Neuronal stem cell (in vitro differentiated cells): ENCODE data around the gene ABCA13.
A peak's percentile ranks its signal among the peaks of the same experiment; 100 is the strongest.

Experiments
- DNase-seq: peaks from one replicate; pipeline ENCODE4 v3.0.0-alpha.2; 2013; ENCODE audit warnings: low spot score
- H2AFZ ChIP-seq: one replicate; pipeline ENCODE4 v1.6.1; 2013; ENCODE audit warnings: mild to moderate bottlenecking, low read length, inconsistent platforms
- H2AK5ac ChIP-seq: 2 replicates; pipeline ENCODE4 v1.6.1; 2013; ENCODE audit warnings: low read depth, mild to moderate bottlenecking, inconsistent platforms, low read length, moderate library complexity, mixed read lengths
- H2BK120ac ChIP-seq: 2 replicates; pipeline ENCODE4 v1.6.1; 2013; ENCODE audit warnings: low read depth, mild to moderate bottlenecking, inconsistent platforms, low read length, moderate library complexity, mixed read lengths
- H2BK12ac ChIP-seq: one replicate; pipeline ENCODE4 v1.6.1; 2013; ENCODE audit warnings: low read length, inconsistent platforms
- H2BK15ac ChIP-seq: 2 replicates; pipeline ENCODE4 v1.6.1; 2013; ENCODE audit warnings: mild to moderate bottlenecking, low read length, inconsistent platforms, mixed read lengths
- H2BK5ac ChIP-seq: one replicate; pipeline ENCODE4 v1.6.1; 2013; ENCODE audit warnings: inconsistent platforms, mild to moderate bottlenecking, low read length, moderate library complexity
- H3K14ac ChIP-seq: one replicate; pipeline ENCODE4 v1.6.1; 2013; ENCODE audit warnings: low read length, inconsistent platforms
- H3K18ac ChIP-seq: 2 replicates; pipeline ENCODE4 v1.6.1; 2013; ENCODE audit warnings: low read length, inconsistent platforms
- H3K23ac ChIP-seq: 2 replicates; pipeline ENCODE4 v1.6.1; 2013; ENCODE audit warnings: low read depth, mild to moderate bottlenecking, mixed read lengths, low read length, inconsistent platforms; ENCODE audit not compliant: poor library complexity
- H3K27ac ChIP-seq: replicated peaks from 3 replicates; pipeline ENCODE4 v1.5.1; 2013; ENCODE audit warnings: low read length, inconsistent platforms
- H3K27me3 ChIP-seq, 3 experiments: 2 replicates each; pipeline ENCODE4 v1.6.1; 2013; ENCODE audit warnings: low read length in 3 of 3, mild to moderate bottlenecking in 2 of 3, inconsistent platforms in 1 of 3, low read depth in 1 of 3, mixed read lengths in 1 of 3, moderate library complexity in 1 of 3; ENCODE audit not compliant: control insufficient read depth in 3 of 3, insufficient read depth in 3 of 3
- H3K36me3 ChIP-seq, 2 donors: replicated peaks in 1 of 2; 2 replicates each; pipeline ENCODE4 v1.6.1; 2013; ENCODE audit warnings: low read length in 2 of 2; ENCODE audit not compliant: control insufficient read depth in 2 of 2, insufficient read depth in 2 of 2
- H3K4ac ChIP-seq: 2 replicates; pipeline ENCODE4 v1.6.1; 2013; ENCODE audit warnings: inconsistent platforms, mild to moderate bottlenecking, low read length, moderate library complexity
- H3K4me1 ChIP-seq, 2 donors: 1 replicate in 1 of 2; 2 replicates in 1 of 2; pipeline ENCODE4 v1.6.1; 2013; ENCODE audit warnings: low read length in 2 of 2, low read depth in 1 of 2; ENCODE audit not compliant: control insufficient read depth in 2 of 2, insufficient read depth in 1 of 2
- H3K4me2 ChIP-seq: one replicate; pipeline ENCODE4 v1.6.1; 2013; ENCODE audit warnings: mild to moderate bottlenecking, low read length, inconsistent platforms; ENCODE audit not compliant: insufficient read depth, poor library complexity, severe bottlenecking
- H3K4me3 ChIP-seq, 2 donors: 2 replicates each; pipeline ENCODE4 v1.5.1; 2013; ENCODE audit warnings: low read length in 2 of 2, mild to moderate bottlenecking in 2 of 2, inconsistent platforms in 1 of 2, moderate library complexity in 1 of 2
- H3K79me1 ChIP-seq: one replicate; pipeline ENCODE4 v1.6.1; 2013; ENCODE audit warnings: low read depth, mild to moderate bottlenecking, inconsistent platforms, low read length, moderate library complexity
- H3K9ac ChIP-seq: one replicate; pipeline ENCODE4 v1.6.1; 2013; ENCODE audit warnings: mild to moderate bottlenecking, low read depth, low read length, inconsistent platforms; ENCODE audit not compliant: poor library complexity
- H3K9me3 ChIP-seq, 2 donors: replicated peaks in 1 of 2; 2 replicates each; pipeline versions ENCODE3 to v1.6.1; 2013; ENCODE audit warnings: low read length in 2 of 2, mild to moderate bottlenecking in 2 of 2, inconsistent platforms in 1 of 2, low read depth in 1 of 2, mixed read lengths in 1 of 2, moderate library complexity in 1 of 2; ENCODE audit not compliant: control insufficient read depth in 2 of 2, insufficient read depth in 1 of 2
- H4K8ac ChIP-seq: one replicate; pipeline ENCODE4 v1.6.1; 2013; ENCODE audit warnings: low read depth, mild to moderate bottlenecking, inconsistent platforms, low read length, moderate library complexity
- H4K91ac ChIP-seq: one replicate; pipeline ENCODE4 v1.6.1; 2013; ENCODE audit warnings: low read length, low read depth, mild to moderate bottlenecking, inconsistent platforms; ENCODE audit not compliant: poor library complexity
- WGBS, 2 donors: extraction: QIAGEN DNeasy Blood & Tissue Kit; methylation state at CpG; one replicate each; pipeline ENCODE4 v1.1.7; 2013; ENCODE audit warnings: missing lambda C conversion rate in 2 of 2, mixed read lengths in 1 of 2; ENCODE audit not compliant: insufficient read length in 2 of 2, insufficient replicate concordance in 1 of 2; ENCODE audit errors: extremely low coverage in 2 of 2; 5-methylcytosine and 5-hydroxymethylcytosine counted together

Gene ABCA13

DNA sequence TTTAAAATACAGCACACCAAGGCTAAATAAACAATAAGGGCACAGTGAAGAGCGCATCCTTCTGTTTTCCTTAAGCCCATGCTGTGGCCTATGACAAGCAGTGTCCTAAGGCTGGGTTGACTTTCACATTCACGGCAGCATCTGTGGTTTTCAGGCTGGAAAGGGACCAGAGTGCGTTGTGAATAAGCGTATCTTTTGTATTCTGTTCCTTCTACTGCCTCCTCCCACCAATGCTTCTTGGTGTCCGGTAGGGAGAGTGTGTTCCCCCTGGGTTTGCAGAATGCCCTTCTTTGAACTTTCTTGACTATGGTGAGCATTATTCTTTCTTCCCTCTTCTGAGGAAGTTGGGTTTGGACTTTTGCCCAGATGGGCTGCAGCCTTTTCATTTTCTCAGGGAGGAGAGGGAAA, 73.6 kb downstream of the ABCA13 start:
- H2BK12ac ChIP-seq, result no peak overlapping the region
- H2AK5ac ChIP-seq, result no peak overlapping the region
- H4K8ac ChIP-seq, result no peak overlapping the region
- H4K91ac ChIP-seq, result no peak overlapping the region
- no peak overlapping the region for H3K23ac ChIP-seq
- no peak overlapping the region for H3K9ac ChIP-seq
- H3K4me2 ChIP-seq, result no peak overlapping the region
- H3K27ac ChIP-seq, result no peak overlapping the region
- H2AFZ ChIP-seq, result no peak overlapping the region
- no peaks in the 10 kb centered on the region for H3K27me3 ChIP-seq
- no peak overlapping the region for H3K4me3 ChIP-seq
- no peak overlapping the region for H3K4ac ChIP-seq
- no peak overlapping the region for H3K18ac ChIP-seq
- no peak overlapping the region for H2BK5ac ChIP-seq
- H3K36me3 ChIP-seq, result no peaks in the 10 kb centered on the region
- H2BK15ac ChIP-seq, result no peak overlapping the region
- DNase-seq, result no peak
- H3K9me3 ChIP-seq, result no peaks in the 10 kb centered on the region
- no peaks in the 10 kb centered on the region for H3K79me1 ChIP-seq
- H3K4me1 ChIP-seq, result no peaks in the 10 kb centered on the region
- H2BK120ac ChIP-seq, result no peak overlapping the region
- no CpG with 5 or more reads among the region's 5 CpGs for WGBS, 2 donors
- no peak overlapping the region for H3K14ac ChIP-seq

DNA sequence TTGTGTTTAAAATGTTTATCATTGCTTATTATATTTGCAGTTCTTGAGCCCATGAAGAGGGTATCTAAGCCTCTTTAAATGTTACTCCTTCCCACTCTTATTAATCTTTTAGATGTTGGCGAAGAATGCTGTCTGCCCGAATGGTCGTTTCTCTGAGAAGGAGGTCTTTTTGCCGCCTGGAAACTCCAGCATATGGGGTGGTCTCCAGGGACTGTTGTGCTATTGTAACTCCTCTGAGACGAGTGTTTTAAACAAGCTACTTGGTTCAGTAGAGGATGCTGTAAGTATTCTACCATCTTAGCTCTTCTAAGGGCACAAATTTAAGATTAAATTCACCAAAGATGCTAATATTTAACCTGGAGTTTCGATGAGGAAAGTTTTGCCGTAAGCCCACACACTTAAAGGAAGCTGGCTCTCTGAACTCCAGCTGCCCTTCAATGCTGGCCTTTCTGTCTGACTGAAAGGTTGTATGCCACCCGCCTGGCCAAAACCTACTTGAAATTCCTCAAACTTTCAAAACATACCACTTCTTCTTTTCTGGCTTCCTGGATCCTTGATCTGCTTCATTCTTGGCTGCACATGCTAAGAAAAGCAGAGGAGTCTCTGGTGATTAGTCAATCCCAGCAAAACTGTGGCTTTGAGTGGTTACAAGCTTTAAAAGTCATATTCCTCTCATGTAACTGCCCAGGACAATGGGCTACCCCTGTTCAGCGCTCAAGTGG, 74.7 kb downstream of the ABCA13 start:
- Histone ChIP-seq H2BK15ac (no peak overlapping the region), H3K4me1 (no peaks in the 10 kb centered on the region), H3K18ac (no peak overlapping the region), H2BK12ac (no peak overlapping the region), H3K4me3 (no peak overlapping the region), H3K27ac (no peak overlapping the region), H4K8ac (no peak overlapping the region), H2AFZ (peak overlapping the region; percentile 46), H2AK5ac (no peak overlapping the region), H3K4me2 (no peak overlapping the region), H3K9me3 (no peaks in the 10 kb centered on the region), H4K91ac (no peak overlapping the region), H3K9ac (no peak overlapping the region), H3K27me3 (no peaks in the 10 kb centered on the region), H3K14ac (no peak overlapping the region), H2BK120ac (no peak overlapping the region), H3K79me1 (no peaks in the 10 kb centered on the region), H3K23ac (no peak overlapping the region), H3K4ac (no peak overlapping the region), H2BK5ac (no peak overlapping the region), H3K36me3 (no peaks in the 10 kb centered on the region)
- no CpG with 5 or more reads among the region's 9 CpGs for WGBS, 2 donors
- no peak for DNase-seq

DNA sequence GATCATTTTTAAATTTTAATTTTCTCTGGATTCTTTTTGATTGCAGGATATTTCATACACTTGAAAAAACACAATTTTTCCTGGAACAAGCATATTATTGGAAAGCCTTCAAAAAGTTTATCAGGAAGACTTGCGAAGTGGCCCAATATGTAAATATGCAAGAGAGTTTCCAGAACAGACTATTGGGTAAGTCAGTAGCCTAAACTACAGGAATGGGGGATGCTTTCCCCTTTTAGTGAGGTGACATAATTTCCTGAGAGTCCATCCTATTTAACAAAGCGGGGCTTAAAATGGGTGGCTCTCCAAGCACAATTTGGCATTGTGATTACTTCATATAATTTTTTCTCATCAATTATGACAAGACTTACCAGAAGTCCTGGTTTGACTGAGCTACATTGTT, 77.9 kb downstream of the ABCA13 start:
- no peak overlapping the region for H2AK5ac ChIP-seq
- H2BK12ac ChIP-seq, result no peak overlapping the region
- no peak overlapping the region for H2AFZ ChIP-seq
- no peak overlapping the region for H2BK5ac ChIP-seq
- H3K14ac ChIP-seq, result no peak overlapping the region
- H4K8ac ChIP-seq, result no peak overlapping the region
- H4K91ac ChIP-seq, result no peak overlapping the region
- H3K36me3 ChIP-seq, result no peaks in the 10 kb centered on the region
- no peaks in the 10 kb centered on the region for H3K9me3 ChIP-seq
- no peak for DNase-seq
- H3K4ac ChIP-seq, result no peak overlapping the region
- no peak overlapping the region for H3K18ac ChIP-seq
- WGBS, 2 donors, result no CpG with 5 or more reads among the region's 2 CpGs
- no peak overlapping the region for H3K23ac ChIP-seq
- H2BK15ac ChIP-seq, result no peak overlapping the region
- H3K4me1 ChIP-seq, result no peaks in the 10 kb centered on the region
- H2BK120ac ChIP-seq, result no peak overlapping the region
- no peak overlapping the region for H3K4me3 ChIP-seq
- H3K27ac ChIP-seq, result no peak overlapping the region
- H3K9ac ChIP-seq, result no peak overlapping the region
- no peaks in the 10 kb centered on the region for H3K79me1 ChIP-seq
- no peaks in the 10 kb centered on the region for H3K27me3 ChIP-seq
- no peak overlapping the region for H3K4me2 ChIP-seq

DNA sequence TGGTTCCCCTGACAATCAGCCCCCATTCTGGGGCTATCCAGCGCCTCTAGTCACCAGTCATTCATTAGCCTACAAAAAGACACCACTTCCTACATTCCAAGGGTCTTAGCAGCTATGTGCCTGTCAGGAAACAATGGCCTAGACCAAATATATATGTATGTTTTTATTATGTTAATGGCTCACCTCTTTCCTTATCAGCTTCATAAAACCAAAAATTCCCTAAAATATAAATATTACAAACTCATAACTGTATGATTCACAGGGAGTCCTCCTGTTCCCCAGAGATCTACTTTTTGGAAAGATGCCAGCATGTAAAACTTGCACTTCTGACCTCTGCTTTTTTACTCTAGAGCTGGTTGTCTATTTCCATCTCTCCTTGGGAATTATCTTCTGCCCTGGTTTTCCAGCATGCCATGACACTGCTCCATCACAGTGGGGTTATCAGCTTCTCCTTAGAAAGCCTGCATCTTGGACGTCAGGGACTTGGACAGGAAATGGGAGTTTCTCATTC, 79.2 kb downstream of the ABCA13 start:
- Histone ChIP-seq H3K4me1 (no peaks in the 10 kb centered on the region), H3K4me2 (no peak overlapping the region), H2AK5ac (no peak overlapping the region), H3K18ac (no peak overlapping the region), H3K79me1 (no peaks in the 10 kb centered on the region), H4K8ac (no peak overlapping the region), H3K9ac (no peak overlapping the region), H2AFZ (no peak overlapping the region), H2BK120ac (no peak overlapping the region), H3K9me3 (no peaks in the 10 kb centered on the region), H2BK12ac (no peak overlapping the region), H3K14ac (no peak overlapping the region), H3K4me3 (no peak overlapping the region), H3K4ac (no peak overlapping the region), H3K23ac (no peak overlapping the region), H2BK5ac (no peak overlapping the region), H3K27me3 (no peaks in the 10 kb centered on the region), H4K91ac (no peak overlapping the region), H3K36me3 (no peaks in the 10 kb centered on the region), H3K27ac (no peak overlapping the region), H2BK15ac (no peak overlapping the region)
- DNase-seq, result no peak
- WGBS, 2 donors, result no CpG with 5 or more reads among the region's 2 CpGs
